OCI-LY7 (cell line): ENCODE measurements around the gene GABRB3.

Experiments used
- CTCF ChIP-seq: fragments of 200-600 bp; sonication (generic); conservative IDR thresholded peaks from 2 replicates; pipeline ENCODE4 v1.5.1; 2014; ENCODE audit warnings: mild to moderate bottlenecking, antibody characterized with exemption, low read length, moderate library complexity, mixed read lengths
- EZH2phosphoT487 ChIP-seq: fragments of 200-600 bp; sonication (generic); IDR thresholded peaks from 2 replicates; pipeline ENCODE4 v1.6.1; 2018; ENCODE audit warnings: low read depth, borderline replicate concordance, mild to moderate bottlenecking, mixed run types, antibody characterized with exemption, low read length, moderate library complexity, mixed read lengths

GRCh38 chr15:26571346-26571745 is 201.5 kb downstream of the GABRB3 start:
- TF ChIP-seq CTCF (no peak), EZH2phosphoT487 (no peak)
